K562 (cell line): ENCODE results near the gene ABAT. TPM values are rescaled to one million over a fixed set of nuclear protein-coding genes. Genes with fewer than 3 reads are reported as not detected.

Experiments used
- ATAC-seq: fragments of 200-7000 bp; cut with Tn5 transposase; 3 replicates; pipeline ENCODE4 v1.9.1; 2020; ENCODE audit warnings: moderate library complexity
- BruUV-seq: library from RNA; stranded (reverse); fragments of 400-500 nt; replicated peaks from 2 replicates; lab custom pipeline; 2021; lab: Mats Ljungman, UMichigan
- CTCF ChIA-PET: fragments of 300-600 bp; formaldehyde crosslinking; extraction: SDS; loops from one replicate; lab custom pipeline; 2021; ENCODE audit warnings: low intra/inter-chr PET ratio; lab: Yijun Ruan, JAX
- POLR2A ChIA-PET: fragments of 300-600, 350-650 bp; sonication (Branson Sonifier 250); formaldehyde crosslinking; extraction: SDS; loops from one replicate; lab custom pipeline; 2021; ENCODE audit warnings: antibody characterized with exemption, inconsistent platforms; lab: Yijun Ruan, JAX
- DNase-seq, 4 experiments: peaks; one replicate each; pipeline versions ENCODE4 v3.0.0 to v3.0.0-alpha.2; 2011 to 2018; ENCODE audit warnings: low spot score in 3 of 4, mixed read lengths in 3 of 4; ENCODE audit errors: extremely low read depth in 1 of 4
- FAIRE-seq: peaks from 2 replicates; lab custom pipeline; 2011; peaks lifted over from hg19 to GRCh38; lab: Jason Lieb, UNC
- H2AFZ ChIP-seq: 2 replicates; pipeline ENCODE4 v1.6.0; 2011; ENCODE audit warnings: low read depth, low read length, control low read depth, inconsistent platforms
- H3K27ac ChIP-seq: fragments of 200-600 bp; 3 replicates; pipeline ENCODE4 v1.8.0; 2011; ENCODE audit warnings: low read depth, mild to moderate bottlenecking, control low read depth, inconsistent platforms, low read length, moderate library complexity, mixed read lengths; ENCODE audit errors: extremely low read depth
- H3K27me3 ChIP-seq, 2 experiments: fragments of 300-600 bp in 1 of 2; 2 replicates in 1 of 2; 3 replicates in 1 of 2; pipeline versions ENCODE4 v1.6.0 to v1.8.0; 2011; ENCODE audit warnings: inconsistent platforms in 2 of 2, low read length in 2 of 2, mild to moderate bottlenecking in 1 of 2, mixed read lengths in 1 of 2, moderate library complexity in 1 of 2; ENCODE audit not compliant: control insufficient read depth in 2 of 2, insufficient read depth in 2 of 2
- H3K36me3 ChIP-seq: fragments of 300-600 bp; 3 replicates; pipeline ENCODE4 v1.8.0; 2011; ENCODE audit warnings: mild to moderate bottlenecking, low read length, inconsistent platforms; ENCODE audit not compliant: control insufficient read depth, insufficient read depth
- H3K4me1 ChIP-seq, 2 experiments: fragments of 200-600 bp in 1 of 2; replicated peaks in 1 of 2; 2 replicates in 1 of 2; 3 replicates in 1 of 2; pipeline versions ENCODE4 v1.5.1 to v1.8.0; 2011; ENCODE audit warnings: inconsistent platforms in 2 of 2, low read length in 2 of 2, mild to moderate bottlenecking in 1 of 2, mixed read lengths in 1 of 2, moderate library complexity in 1 of 2; ENCODE audit not compliant: control insufficient read depth in 2 of 2, insufficient read depth in 2 of 2
- H3K4me2 ChIP-seq: 2 replicates; pipeline ENCODE4 v1.6.1; 2011; ENCODE audit warnings: low read length, control low read depth, inconsistent platforms, mixed read lengths; ENCODE audit not compliant: insufficient read depth
- H3K4me3 ChIP-seq: fragments of 200-600 bp; sonication (generic), shearing (Covaris generic); 2 replicates; pipeline ENCODE4 v1.5.1; 2016; ENCODE audit warnings: control low read depth, inconsistent platforms
- H3K79me2 ChIP-seq: fragments of 200-600 bp; 3 replicates; pipeline ENCODE4 v1.8.0; 2011; ENCODE audit warnings: low read length, inconsistent platforms; ENCODE audit not compliant: control insufficient read depth, insufficient read depth
- H3K9ac ChIP-seq, 2 experiments: 2 replicates each; pipeline versions ENCODE4 v1.6.0 to v1.6.1; 2011; ENCODE audit warnings: low read depth in 2 of 2, low read length in 2 of 2, control low read depth in 1 of 2, inconsistent platforms in 1 of 2, mild to moderate bottlenecking in 1 of 2, mixed read lengths in 1 of 2; ENCODE audit not compliant: insufficient read depth in 1 of 2
- H3K9me1 ChIP-seq: one replicate; pipeline ENCODE4 v1.6.0; 2011; ENCODE audit warnings: inconsistent platforms, mild to moderate bottlenecking, low read length, moderate library complexity; ENCODE audit not compliant: control insufficient read depth, insufficient read depth
- H3K9me3 ChIP-seq: replicated peaks from 2 replicates; pipeline ENCODE4 v1.5.1; 2011; ENCODE audit warnings: low read depth, low read length, inconsistent platforms; ENCODE audit not compliant: control insufficient read depth, insufficient read depth
- H4K20me1 ChIP-seq: replicated peaks from 2 replicates; pipeline ENCODE4 v1.6.1; 2011; ENCODE audit warnings: low read length, inconsistent platforms, mixed read lengths; ENCODE audit not compliant: control insufficient read depth, insufficient read depth
- BCL6 ChIP-seq: fragments of 250-450 bp; sonication (Bioruptor Pico); IDR thresholded peaks from 2 replicates; pipeline ENCODE4 v1.4.0; 2020
- BRF1 ChIP-seq: IDR thresholded peaks from 3 replicates; pipeline ENCODE4 v1.6.1; 2011; ENCODE audit warnings: borderline replicate concordance, mild to moderate bottlenecking; ENCODE audit not compliant: insufficient read length; ENCODE audit errors: extremely low read depth
- CREBBP ChIP-seq: IDR thresholded peaks from one replicate; pipeline ENCODE4 v1.6.1; 2012; ENCODE audit warnings: low read depth, mild to moderate bottlenecking, control low read depth, inconsistent platforms, low read length
- DACH1 ChIP-seq: fragments of 450-650 bp; IDR thresholded peaks from 2 replicates; pipeline ENCODE4 v1.6.1; 2018; ENCODE audit not compliant: partially characterized antibody
- FOXO4 ChIP-seq: fragments of 450-650 bp; formaldehyde crosslinking; IDR thresholded peaks from 2 replicates; pipeline ENCODE4 v1.4.0; 2020; ENCODE audit warnings: mild to moderate bottlenecking, moderate library complexity
- GTF2F1 ChIP-seq: IDR thresholded peaks from 2 replicates; pipeline ENCODE4 v1.6.1; 2011; ENCODE audit warnings: low read depth, low read length, improper control_type of control experiment
- HDAC1 ChIP-seq, 2 experiments: fragments of 450-650 bp; IDR thresholded peaks; 2 replicates each; pipeline ENCODE4 v1.6.1; 2016 to 2017; ENCODE audit warnings: inconsistent platforms in 1 of 2, mild to moderate bottlenecking in 1 of 2, moderate library complexity in 1 of 2
- HEY1 ChIP-seq: fragments of 250-450 bp; sonication (Bioruptor Pico); IDR thresholded peaks from 2 replicates; pipeline ENCODE4 v1.5.0; 2020; ENCODE audit warnings: mild to moderate bottlenecking, moderate library complexity, borderline replicate concordance
- MCM5 ChIP-seq: fragments of 450-650 bp; IDR thresholded peaks from 2 replicates; pipeline ENCODE4 v1.6.1; 2016; ENCODE audit warnings: low read depth
- NKRF ChIP-seq: fragments of 450-650 bp; IDR thresholded peaks from 2 replicates; pipeline ENCODE4 v1.6.1; 2016; ENCODE audit warnings: borderline replicate concordance
- NONO ChIP-seq, 2 experiments: fragments of 200-400 bp in 1 of 2; fragments of 450-650 bp in 1 of 2; formaldehyde crosslinking in 1 of 2; IDR thresholded peaks; 2 replicates each; pipeline ENCODE4 v1.6.1; 2017; ENCODE audit warnings: low read depth in 2 of 2, mild to moderate bottlenecking in 2 of 2, moderate library complexity in 2 of 2, low read length in 1 of 2
- PTBP1 ChIP-seq: fragments of 200-400 bp; formaldehyde crosslinking; IDR thresholded peaks from 2 replicates; pipeline ENCODE4 v1.6.1; 2017; ENCODE audit warnings: low read depth, low read length
- RBM17 ChIP-seq: fragments of 200-400 bp; formaldehyde crosslinking; IDR thresholded peaks from 2 replicates; pipeline ENCODE4 v1.6.1; 2017; ENCODE audit warnings: low read depth, mild to moderate bottlenecking, low read length, borderline replicate concordance
- RBM25 ChIP-seq: fragments of 200-400 bp; formaldehyde crosslinking; IDR thresholded peaks from 2 replicates; pipeline ENCODE4 v1.6.1; 2018; ENCODE audit warnings: low read length, low read depth, moderate library complexity; ENCODE audit not compliant: severe bottlenecking
- ZC3H8 ChIP-seq: fragments of 450-650 bp; IDR thresholded peaks from 2 replicates; pipeline ENCODE4 v1.6.1; 2017
- ZFP30 ChIP-seq: fragments of 250-450 bp; sonication (Bioruptor Pico); IDR thresholded peaks from 2 replicates; pipeline ENCODE4 v1.8.0; 2022; ENCODE audit warnings: moderate library complexity, mild to moderate bottlenecking, inconsistent platforms, borderline replicate concordance
- ZNF124 ChIP-seq: sonication (generic); formaldehyde crosslinking; IDR thresholded peaks from 2 replicates; pipeline ENCODE4 v1.8.1; 2022; ENCODE audit warnings: missing genetic modification reagents
- ZNF212 ChIP-seq: fragments of 450-650 bp; formaldehyde crosslinking; IDR thresholded peaks from 2 replicates; pipeline ENCODE4 v1.4.0; 2020; ENCODE audit warnings: mild to moderate bottlenecking
- ZNF785 ChIP-seq: fragments of 250-450 bp; sonication (Bioruptor Pico); IDR thresholded peaks from 2 replicates; pipeline ENCODE4 v1.4.0; 2020; ENCODE audit warnings: mild to moderate bottlenecking
- WGBS: fragments of 100-300 bp; shearing (Covaris generic); methylation state at CpG from one replicate; pipeline ENCODE4 v1.1.6; 2016; ENCODE audit warnings: low coverage, mixed read lengths; ENCODE audit not compliant: insufficient coverage; ENCODE audit errors: missing lambda C conversion rate; 5-methylcytosine and 5-hydroxymethylcytosine counted together
- in situ Hi-C: fragments of 300-500 bp; cut with MboI; formaldehyde crosslinking; loops from 4 replicates; pipeline ENCODE4 v1.15.0; 2018; ENCODE audit warnings: inconsistent platforms, mixed read lengths
- intact Hi-C: fragments of 100-400 bp; cut with micrococcal nuclease; formaldehyde crosslinking; loops from 2 replicates; pipeline ENCODE4 v1.14.2; 2022
- polyA plus RNA-seq, 8 experiments: library from polyadenylated mRNA; depleted of rRNA in 4 of 8; stranded (reverse) in 5 of 8; unstranded in 3 of 8; fragments of >200 nt; fragmentation: Nextera tagmentation in 2 of 8; fragmentation: Illumina TruSeq in 1 of 8; extraction: Ambion mirVana in 2 of 8; extraction: Trizol in 1 of 8; gene quantifications; 2 replicates each; pipeline versions ENCODE4 v1.2.1 to v1.2.3, GENCODE V29; 2011 to 2014; ENCODE audit warnings: inconsistent platforms in 1 of 8, missing spikeins in 1 of 8
- total RNA-seq, 7 experiments: library from RNA; depleted of rRNA in 6 of 7; stranded (reverse); fragments of >200 nt in 6 of 7; fragmentation: Illumina TruSeq in 2 of 7; extraction: Trizol in 2 of 7; gene quantifications; 2 replicates each; pipeline versions ENCODE4 v1.2.1 to v1.2.3, GENCODE V29; 2011 to 2021; ENCODE audit warnings: low replicate concordance in 1 of 7

ABAT gene
- total and polyA plus RNA-seq, 9 of the 15 experiments (the other 6 are each of a cell fraction or from before 2014, with no cell fraction given) = 0.01 to 0.49 (median 0.10) TPM

GRCh38 chr16:8774208-8774607 is 99.8 kb downstream of the ABAT start:
- peaks cover 12 to 65% of the 10 kb centered on the region in 2 experiments for H3K27me3 ChIP-seq
- H3K9me1 ChIP-seq = no peaks in the 10 kb centered on the region
- no peak for DNase-seq
- H3K4me1 ChIP-seq = no peaks in the 10 kb centered on the region; a peak in 1 of 5 replicates
- CTCF ChIA-PET = no interaction called here
- no peaks in the 10 kb centered on the region for H3K36me3 ChIP-seq
- FAIRE-seq = no peak
- no peaks in the 10 kb centered on the region for H3K79me2 ChIP-seq
- intact Hi-C loops (no loop called here), in situ Hi-C loops (no loop called here)
- POLR2A ChIA-PET = interaction anchor here (0.6 kb wide), 1 partner anchor 14 kb away, joined by 3 read pairs; no protein-coding TSS in a partner anchor
- BruUV-seq = no TSS peak
- no peaks in the 10 kb centered on the region for H3K9me3 ChIP-seq
- H3K27ac ChIP-seq = no peak overlapping the region
- peaks cover 7% of the 10 kb centered on the region; the same call in 1 of the 2 replicates for H4K20me1 ChIP-seq
- no peak overlapping the region for H3K4me3 ChIP-seq
- ATAC-seq = no peak
- H3K9ac ChIP-seq = no peak overlapping the region
- H3K4me2 ChIP-seq = no peak overlapping the region
- H2AFZ ChIP-seq = no peak overlapping the region
- under 1% methylated on average over 11 of the region's 11 CpGs for WGBS
- TF ChIP-seq RBM17 (no peak), PTBP1 (no peak), HDAC1 (IDR thresholded peaks at IDR 0.05) (no peak), GTF2F1 (no peak), FOXO4 (CRISPR knock-in tag) (no peak), NKRF (no peak), DACH1 (no peak), ZNF212 (CRISPR knock-in tag) (no peak), BCL6 (CRISPR knock-in tag) (no peak), NONO (IDR thresholded peaks at IDR 0.05; ENCODE audit: low read depth in 2 of 2, low read length in 1 of 2) (no peak), CREBBP (no peak), HEY1 (no peak), MCM5 (no peak), ZC3H8 (no peak), ZNF124 (CRISPR knock-in tag) (no peak), ZFP30 (CRISPR knock-in tag) (no peak), ZNF785 (CRISPR knock-in tag) (no peak), RBM25 (no peak), BRF1 (no peak)
- TF ChIP-seq, all 486 proteins: peak for 0
